Gastroesophageal sphincter (tissue), 4 donors: Measurements from ENCODE around the gene CEP83. TPM values are rescaled to one million over a fixed set of nuclear protein-coding genes. Genes with fewer than 3 reads are reported as not detected.

ENCODE experiments used
- ATAC-seq: fragments of 150-250 bp; one replicate; pipeline ENCODE4 v1.9.1; 2016; ENCODE audit warnings: mild to moderate bottlenecking, moderate library complexity
- H3K27ac ChIP-seq, 4 donors: fragments of 200-600 bp; sonication (generic) in 3 of 4; 1 replicate in 3 of 4; 2 replicates in 1 of 4; pipeline ENCODE4 v1.5.1; 2016 to 2019
- H3K27me3 ChIP-seq: fragments of 200-600 bp; sonication (generic); one replicate; pipeline ENCODE4 v1.5.1; 2019
- H3K36me3 ChIP-seq, 2 donors: fragments of 200-600 bp; sonication (generic); one replicate each; pipeline ENCODE4 v1.5.1; 2019; ENCODE audit warnings: control low read depth in 1 of 2
- H3K4me1 ChIP-seq, 3 donors: fragments of 200-600 bp; sonication (generic); 1 replicate in 2 of 3; 2 replicates in 1 of 3; pipeline ENCODE4 v1.5.1; 2016 to 2019; ENCODE audit warnings: control low read depth in 2 of 3
- H3K4me3 ChIP-seq, 2 donors: fragments of 200-600 bp; sonication (generic); one replicate each; pipeline ENCODE4 v1.5.1; 2019; ENCODE audit warnings: mild to moderate bottlenecking in 1 of 2, moderate library complexity in 1 of 2
- H3K9me3 ChIP-seq, 3 donors: fragments of 200-600 bp; sonication (generic); one replicate each; pipeline ENCODE4 v1.5.1; 2017 to 2019; ENCODE audit warnings: control low read depth in 2 of 3
- CTCF ChIP-seq, 4 experiments: fragments of 200-600 bp in 2 of 4; fragments of 450-650 bp in 2 of 4; sonication (generic) in 1 of 4; IDR thresholded peaks; one replicate each; pipeline ENCODE4 v1.5.1; 2017 to 2019; ENCODE audit warnings: antibody characterized with exemption in 4 of 4, mild to moderate bottlenecking in 2 of 4, moderate library complexity in 2 of 4
- EP300 ChIP-seq: sonication (generic); formaldehyde crosslinking; IDR thresholded peaks from one replicate; pipeline ENCODE4 v1.6.1; 2017; ENCODE audit warnings: antibody characterized with exemption, mild to moderate bottlenecking
- POLR2A ChIP-seq, 2 donors: fragments of 450-650 bp; IDR thresholded peaks; one replicate each; pipeline ENCODE4 v1.6.1; 2017; ENCODE audit warnings: antibody characterized with exemption in 2 of 2, mild to moderate bottlenecking in 2 of 2, moderate library complexity in 1 of 2
- POLR2AphosphoS5 ChIP-seq: sonication (generic); formaldehyde crosslinking; IDR thresholded peaks from one replicate; pipeline ENCODE4 v1.6.1; 2017; ENCODE audit warnings: antibody characterized with exemption
- WGBS, 2 donors: methylation state at CpG; one replicate each; pipeline ENCODE4 v1.1.5; 2018; ENCODE audit warnings: low coverage in 1 of 2; 5-methylcytosine and 5-hydroxymethylcytosine counted together
- total RNA-seq, 4 donors: library from RNA; depleted of rRNA; stranded (reverse); fragments of >200 nt; gene quantifications; one replicate each; pipeline ENCODE4 v1.1.0, GENCODE V29; 2016

The CEP83 gene
- 10 to 100 TPM in 2 of 4 donors, 1 to 10 TPM in 2; 6.3 to 24.8 (median 11.3) TPM for total RNA-seq

- H3K36me3 ChIP-seq: no peaks in the 10 kb centered on the region
- H3K4me3 ChIP-seq: peak within 1 kb of the TSS; percentile 64 to 69
- H3K9me3 ChIP-seq: no peaks in the 10 kb centered on the region
- no peaks in the 10 kb centered on the region for H3K27me3 ChIP-seq
- H3K27ac ChIP-seq: peak within 1 kb of the TSS; percentile 75 to 97 (median 94)
- WGBS, 2 donors: 0% methylated on average over 1 to 2 of the region's 77 CpGs
- TF ChIP-seq POLR2AphosphoS5 (peak; percentile 94), POLR2A (IDR thresholded peaks at IDR 0.05) (peak; percentile 72 to 83), EP300 (no peak), CTCF (IDR thresholded peaks at IDR 0.05) (peak in 1 of 4 experiments; percentile 17)
- peak; percentile 99 for ATAC-seq
- H3K4me1 ChIP-seq: peaks cover 0 to 27% (median 0%) of the 10 kb centered on the region in 3 donors
Observed at GRCh38 chr12:94459728-94460615, at the start of gene CEP83. TSS of gene CEP83 (minus strand) at chr12:94459867. CDS start at chr12:94412490, 47,377 bp downstream.

GRCh38 chr12:94509317-94509716, 49.6 kb upstream of the CEP83 start:
- WGBS, 2 donors: 52 to 90% methylated on average over 1 to 3 of the region's 3 CpGs
- Histone ChIP-seq H3K27me3 (no peaks in the 10 kb centered on the region), H3K4me3 (no peak overlapping the region), H3K4me1 (peaks cover 0 to 13% (median 0%) of the 10 kb centered on the region in 3 donors), H3K9me3 (no peaks in the 10 kb centered on the region), H3K27ac (no peak overlapping the region), H3K36me3 (no peaks in the 10 kb centered on the region)
- no peak for TF ChIP-seq POLR2AphosphoS5
- no peak for TF ChIP-seq CTCF (IDR thresholded peaks at IDR 0.05)
- no peak for TF ChIP-seq POLR2A (IDR thresholded peaks at IDR 0.05)
- TF ChIP-seq EP300: no peak
- no peak for ATAC-seq

GRCh38 chr12:94507455-94507854, 47.8 kb upstream of the CEP83 start:
- Histone ChIP-seq H3K27ac (no peak overlapping the region), H3K27me3 (no peaks in the 10 kb centered on the region), H3K4me3 (no peak overlapping the region), H3K4me1 (peaks cover 0 to 13% (median 0%) of the 10 kb centered on the region in 3 donors), H3K36me3 (no peaks in the 10 kb centered on the region), H3K9me3 (peaks cover 0 to 5% (median 0%) of the 10 kb centered on the region in 3 donors)
- WGBS, 2 donors: no CpG with 5 or more reads among the region's 3 CpGs
- TF ChIP-seq POLR2AphosphoS5 (no peak), EP300 (no peak)
- ATAC-seq: no peak

GRCh38 chr12:94504386-94504785, 44.7 kb upstream of the CEP83 start:
- Histone ChIP-seq H3K36me3 (no peaks in the 10 kb centered on the region), H3K4me3 (no peak overlapping the region), H3K27ac (no peak overlapping the region), H3K9me3 (peaks cover 0 to 5% (median 0%) of the 10 kb centered on the region in 3 donors), H3K4me1 (no peaks in the 10 kb centered on the region), H3K27me3 (no peaks in the 10 kb centered on the region)
- WGBS, 2 donors: 60 to 69% methylated on average over 1 of the region's 1 CpG
- TF ChIP-seq EP300: no peak
- TF ChIP-seq CTCF (IDR thresholded peaks at IDR 0.05): no peak
- no peak for TF ChIP-seq POLR2A (IDR thresholded peaks at IDR 0.05)
- TF ChIP-seq POLR2AphosphoS5: no peak
- no peak for ATAC-seq

- TF ChIP-seq EP300: no peak
- WGBS, 2 donors: 80 to 92% methylated on average over 1 of the region's 1 CpG
- ATAC-seq: no peak
- H3K27ac ChIP-seq: no peak overlapping the region
- peaks cover 0 to 5% (median 0%) of the 10 kb centered on the region in 3 donors for H3K9me3 ChIP-seq
- no peaks in the 10 kb centered on the region for H3K4me1 ChIP-seq
- H3K36me3 ChIP-seq: no peaks in the 10 kb centered on the region
- no peak overlapping the region for H3K4me3 ChIP-seq
- no peaks in the 10 kb centered on the region for H3K27me3 ChIP-seq
Observed at GRCh38 chr12:94503619-94504018, 44.0 kb upstream of the CEP83 start.
